Body of pancreas (tissue), 4 donors: ENCODE measurements around the gene TBX15.

Source experiments
- CTCF ChIP-seq, 7 experiments: fragments of 450-650 bp in 4 of 7; fragments of 200-600 bp in 3 of 7; sonication (generic) in 3 of 7; IDR thresholded peaks; one replicate each; pipeline ENCODE4 v1.5.1; 2016 to 2019; ENCODE audit warnings: antibody characterized with exemption in 7 of 7
- POLR2A ChIP-seq, 3 donors: fragments of 450-650 bp; IDR thresholded peaks; one replicate each; pipeline ENCODE4 v1.6.1; 2016; ENCODE audit warnings: antibody characterized with exemption in 3 of 3, mild to moderate bottlenecking in 2 of 3

- TF ChIP-seq CTCF (IDR thresholded peaks at IDR 0.05) (no peak), POLR2A (IDR thresholded peaks at IDR 0.05) (no peak)
Observed at GRCh38 chr1:118868387-118868786, 119.8 kb downstream of the TBX15 start.
